GM21423 (cell line): ENCODE measurements around the gene COG5.
"Not testable (repeated sequence)": the region's sequence is repeated elsewhere in the genome, so short reads cannot be mapped to it uniquely, and the experiment has no call there.

Experiments
- ATAC-seq: cut with Tn5 transposase; IDR thresholded peaks from one replicate; pipeline ENCODE4 v1.9.1; 2021; ENCODE audit warnings: mild to moderate bottlenecking, moderate library complexity; ENCODE audit not compliant: unreplicated experiment

COG5 gene

DNA sequence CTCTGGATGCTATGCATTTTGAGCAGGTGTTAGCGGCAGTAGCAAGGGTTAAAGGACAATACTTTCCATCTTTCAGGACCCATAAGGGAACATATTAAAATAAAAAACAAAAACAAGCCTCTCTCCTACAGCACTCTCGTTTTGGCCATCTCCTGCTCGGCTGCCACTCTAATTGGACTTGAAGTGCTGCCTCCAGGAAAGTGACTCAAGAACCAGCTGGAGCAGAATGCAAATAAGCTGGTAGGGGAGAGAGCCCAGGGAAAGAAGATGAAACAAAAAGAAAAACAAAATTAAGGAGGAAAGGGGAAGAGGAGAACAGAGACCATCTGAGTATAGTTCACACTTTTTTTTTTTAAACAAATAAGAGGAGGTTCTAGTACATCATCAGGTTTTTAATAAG, 329.3 kb downstream of the COG5 start:
- ATAC-seq = no peak

DNA sequence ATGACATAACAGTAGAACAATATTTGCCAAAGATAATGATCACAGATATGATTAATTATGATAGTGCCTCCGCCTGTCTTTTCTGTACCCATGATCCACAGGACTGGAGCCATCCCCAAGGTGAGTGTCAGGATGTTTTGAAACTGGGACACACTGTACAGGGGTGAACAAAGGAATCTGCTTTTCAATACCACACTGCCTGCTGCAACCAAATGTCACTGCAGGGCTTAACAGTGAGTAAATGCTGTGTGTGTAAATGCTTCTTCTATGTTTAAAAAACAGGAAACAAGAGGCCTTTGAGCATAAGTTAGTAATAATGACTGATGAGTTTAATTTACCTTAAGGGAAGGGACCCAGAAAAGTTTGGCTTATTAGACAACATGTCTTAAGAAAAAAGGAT, 329.7 kb downstream of the COG5 start:
- no peak for ATAC-seq

DNA sequence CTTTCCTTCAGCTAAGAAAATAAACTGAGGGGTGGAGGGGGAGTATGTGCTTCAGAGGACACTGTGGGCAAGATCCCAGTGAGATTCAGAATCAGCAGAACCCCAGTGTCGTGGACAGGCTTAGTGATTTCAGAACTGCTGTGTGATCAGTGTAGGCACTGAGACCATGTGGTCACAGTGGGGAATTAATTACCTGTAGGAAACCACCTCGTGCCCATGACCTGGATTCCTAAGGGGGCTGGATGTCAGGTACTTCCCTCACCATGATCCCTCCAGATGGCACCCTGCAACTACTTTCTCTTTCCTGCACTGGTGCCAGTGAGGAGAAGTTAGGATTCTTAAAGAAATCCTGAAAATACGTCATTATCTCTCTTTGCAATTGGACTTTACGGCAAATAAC, 330.5 kb downstream of the COG5 start:
- no peak for ATAC-seq

DNA sequence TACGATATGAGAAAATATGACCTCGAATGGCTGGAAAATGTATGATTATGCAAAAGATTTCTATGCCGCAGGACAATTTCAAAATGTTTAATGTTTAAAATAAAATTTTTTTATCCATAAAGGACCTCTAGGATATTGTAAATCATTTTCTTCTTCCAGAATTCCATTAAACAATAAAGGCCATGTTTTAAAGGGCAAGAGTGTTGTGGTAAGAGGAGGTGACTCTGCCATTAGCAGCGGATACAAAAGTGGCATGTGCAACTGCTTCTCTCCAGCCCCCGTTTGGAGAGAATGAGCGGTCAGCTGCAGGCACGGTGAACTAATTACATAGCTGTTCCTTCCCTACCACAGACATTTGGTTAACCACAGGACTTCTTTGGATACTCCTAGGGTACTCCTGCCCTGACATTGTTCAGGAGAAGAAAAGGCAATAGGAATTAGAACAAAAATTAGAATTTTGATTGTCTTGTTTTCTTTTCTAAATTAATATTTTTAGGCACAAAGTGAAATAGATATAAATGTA, 331.1 kb downstream of the COG5 start:
- no peak for ATAC-seq

DNA sequence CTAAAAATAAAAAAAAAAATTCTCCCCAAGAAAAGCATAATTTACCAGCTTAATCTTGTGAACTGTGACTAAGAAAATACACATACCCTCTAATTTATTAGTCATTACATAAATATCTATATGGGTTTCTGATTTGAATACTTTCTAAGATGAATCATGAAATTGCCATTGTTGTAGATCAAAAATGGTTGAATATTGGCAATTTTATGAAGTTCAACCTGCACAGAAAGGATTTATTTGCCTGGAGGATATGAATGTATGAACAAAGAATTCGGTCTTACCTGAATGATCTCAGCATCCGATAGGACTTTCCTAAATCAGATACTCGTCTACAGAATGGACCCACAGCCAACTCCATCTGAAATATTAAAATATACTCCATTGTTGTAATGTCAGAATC, 333.4 kb downstream of the COG5 start:
- no peak for ATAC-seq

DNA sequence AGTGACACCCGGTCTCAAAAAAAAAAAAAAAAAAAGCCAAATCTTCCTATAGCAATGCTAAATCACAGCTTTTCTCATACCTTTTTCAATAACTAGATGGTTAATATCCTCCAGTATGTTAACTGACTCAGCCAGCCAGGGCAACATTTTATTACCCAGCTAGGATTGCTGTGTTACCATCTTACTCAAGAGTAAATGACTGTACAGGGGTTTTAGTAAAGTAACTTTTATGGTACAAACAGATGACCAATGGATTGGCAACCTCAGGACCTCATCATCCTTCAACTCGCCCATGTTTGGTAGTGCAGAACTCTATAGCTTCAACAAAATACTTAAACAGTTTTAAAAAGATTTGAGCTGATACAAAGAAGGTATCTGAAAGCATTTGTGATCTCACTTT, 335.4 kb downstream of the COG5 start:
- no peak for ATAC-seq

DNA sequence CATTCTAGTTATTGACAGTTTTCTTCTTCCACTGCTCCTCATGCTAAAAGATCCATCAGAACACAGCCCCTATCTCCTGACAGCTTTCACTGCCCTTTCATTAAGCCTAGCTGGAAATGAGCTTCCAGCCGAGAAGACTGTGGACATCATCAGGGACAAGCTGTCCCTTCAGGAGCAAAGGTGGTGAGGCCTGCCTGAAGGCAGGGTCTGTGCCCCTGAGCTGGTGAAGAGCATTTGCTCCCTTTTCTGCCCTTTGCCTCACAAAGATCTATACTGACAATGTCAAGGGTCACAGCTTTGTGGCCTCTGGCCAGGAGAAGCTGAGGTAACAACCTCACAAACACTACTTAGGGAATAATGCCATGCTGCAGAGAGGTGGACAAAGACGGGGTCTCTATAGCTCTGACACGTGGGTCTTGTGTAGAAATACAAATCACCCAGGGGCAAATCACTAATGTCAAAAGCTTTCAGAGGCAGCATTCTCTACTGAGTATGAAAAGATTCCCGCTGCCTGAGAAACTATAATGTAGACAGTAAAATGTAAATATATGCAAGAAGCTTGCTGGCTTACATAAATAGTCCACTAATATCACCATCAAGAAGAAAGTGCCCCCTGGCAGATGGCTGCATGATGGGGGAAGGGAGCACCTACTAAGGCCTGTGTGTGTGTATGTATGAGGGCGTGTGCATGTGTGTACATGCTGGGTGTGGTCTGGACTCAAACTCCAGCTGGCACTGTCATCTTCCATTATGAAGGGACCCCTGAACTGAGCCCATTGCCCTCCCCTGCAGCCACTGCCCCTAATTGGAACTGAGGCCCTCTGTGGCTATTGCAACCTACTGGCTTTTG, 339.1 kb downstream of the COG5 start:
- ATAC-seq = no peak

DNA sequence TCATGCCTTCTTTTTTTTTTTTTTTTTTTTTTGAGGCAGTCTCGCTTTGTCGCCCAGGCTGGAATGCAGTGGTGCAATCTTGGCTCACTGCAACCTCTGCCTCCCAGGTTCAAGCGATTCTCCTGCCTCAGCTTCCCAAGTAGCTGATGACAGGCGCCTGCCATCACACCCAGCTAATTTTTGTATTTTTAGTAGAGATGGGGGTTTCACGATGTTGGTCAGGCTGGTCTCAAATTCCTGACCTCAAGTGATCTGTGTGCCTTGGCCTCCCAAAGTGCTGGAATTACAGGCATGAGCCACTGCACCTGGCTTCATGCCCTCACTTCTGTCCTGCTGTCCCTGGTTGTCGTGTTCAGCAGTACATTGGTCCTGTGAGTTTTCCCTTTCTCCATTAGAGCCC, 342.9 kb downstream of the COG5 start:
- ATAC-seq = not testable (repeated sequence)

DNA sequence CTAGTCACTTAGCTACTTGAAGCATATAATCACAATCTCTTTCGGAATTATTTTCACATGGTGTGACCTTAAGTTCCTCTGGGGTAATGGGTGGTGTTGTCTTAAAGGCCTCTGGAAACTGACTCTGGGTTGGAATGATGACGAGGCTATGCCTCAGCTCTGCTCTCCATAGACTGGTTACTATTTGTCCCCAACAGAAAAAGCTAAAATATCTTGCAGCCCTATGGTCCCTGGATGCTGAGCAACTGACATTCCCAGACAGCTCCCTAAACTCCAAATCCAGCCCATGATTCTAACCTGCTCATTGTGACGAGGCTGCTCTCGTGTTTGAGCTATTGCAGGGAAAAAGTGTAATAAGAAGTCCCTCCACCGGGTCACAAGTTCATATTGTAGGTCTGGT, 343.4 kb downstream of the COG5 start:
- ATAC-seq = no peak

DNA sequence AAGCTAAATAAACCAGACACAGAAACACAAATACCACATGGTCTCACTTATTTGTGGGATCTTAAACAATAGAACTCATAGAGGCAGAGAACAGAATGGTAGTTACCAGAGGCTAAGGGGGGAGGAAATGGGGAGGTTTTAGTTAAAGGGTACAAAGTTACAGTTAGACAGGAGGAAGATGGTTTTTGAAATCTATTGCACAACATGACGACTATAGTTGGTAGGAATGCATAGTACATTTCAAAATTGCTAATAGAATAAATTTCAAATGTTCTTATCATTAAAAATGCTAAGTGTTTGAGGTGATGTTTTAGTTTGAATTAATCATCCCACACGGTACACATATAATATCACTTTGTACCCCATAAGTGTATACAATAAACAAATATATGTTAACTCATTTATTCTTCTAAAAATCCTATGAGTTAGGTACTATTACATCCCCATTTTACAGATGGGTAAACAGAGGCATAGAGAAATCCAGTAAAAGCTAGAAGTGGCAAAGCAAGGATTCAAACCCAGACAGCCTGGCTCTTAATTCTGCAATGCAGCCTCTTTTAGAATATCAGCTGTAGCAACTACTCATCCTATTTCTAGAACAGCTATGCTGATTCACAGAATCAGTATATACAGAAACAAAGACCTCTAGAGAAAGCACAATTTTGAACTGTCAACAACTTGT, 344.0 kb downstream of the COG5 start:
- no peak for ATAC-seq

DNA sequence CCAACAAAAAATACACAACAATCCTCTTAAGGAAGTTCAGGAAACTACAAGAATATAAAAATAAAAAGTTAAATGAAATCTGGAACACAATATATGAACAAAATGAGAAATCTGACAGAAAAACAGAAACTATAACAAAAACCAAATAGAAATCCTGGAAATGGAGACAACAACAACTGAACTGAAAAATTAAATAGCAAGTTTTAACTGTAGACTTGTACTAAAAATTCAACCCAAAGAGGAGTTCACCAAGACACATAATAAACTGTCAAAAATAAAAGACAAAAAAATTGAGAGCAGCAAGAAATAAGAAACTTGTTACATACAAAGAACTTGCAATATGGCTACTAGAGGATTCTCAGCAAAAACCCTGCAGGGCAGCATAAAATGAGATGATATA, 349.8 kb downstream of the COG5 start:
- no peak for ATAC-seq

DNA sequence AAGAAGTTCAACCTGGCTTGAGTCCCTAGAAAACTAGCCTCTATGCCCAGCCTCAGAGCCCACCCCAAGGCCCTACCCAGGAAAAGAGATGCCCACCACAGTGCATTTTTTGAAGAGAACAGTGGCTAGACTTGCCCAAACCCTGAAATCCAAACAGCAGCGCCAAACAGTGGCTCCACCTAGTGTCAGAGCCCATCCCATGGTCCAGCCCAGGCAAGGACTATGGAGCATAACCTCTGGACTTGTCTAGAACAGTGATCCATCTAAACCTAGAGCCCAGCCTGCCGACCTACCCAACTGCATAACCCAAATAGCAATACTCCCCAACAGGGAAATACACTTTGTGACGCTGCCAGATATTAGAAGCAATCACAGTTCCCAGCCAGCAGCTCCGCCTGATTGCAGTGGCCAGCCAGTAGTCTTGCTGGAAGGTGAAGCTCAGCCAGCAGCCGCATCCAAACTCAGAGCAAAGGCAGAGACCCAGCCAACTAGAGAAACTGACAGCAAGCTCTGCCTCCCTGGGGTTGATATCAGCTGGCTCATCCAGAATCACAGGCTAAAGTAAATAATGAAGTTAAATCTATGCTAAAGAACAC, 350.4 kb downstream of the COG5 start:
- no peak for ATAC-seq

DNA sequence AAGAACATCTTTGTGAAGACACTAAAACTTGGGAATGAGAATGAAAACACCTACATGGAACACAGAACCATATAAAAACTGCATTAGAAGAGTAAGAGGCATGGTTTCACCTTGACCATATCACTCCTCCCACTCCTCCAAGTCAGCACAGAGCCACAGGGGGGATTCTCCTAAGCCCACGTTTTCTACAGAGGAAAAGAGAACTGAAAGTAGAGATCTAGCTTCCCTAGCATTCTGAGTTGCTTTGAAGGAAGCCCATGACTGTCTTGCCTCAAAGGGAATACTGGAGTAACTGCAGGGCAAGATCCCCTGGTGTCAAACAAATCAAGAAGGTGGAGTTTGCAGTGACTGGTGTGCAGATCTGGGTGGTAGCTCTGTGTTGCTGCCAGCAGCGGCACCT, 351.0 kb downstream of the COG5 start:
- no peak for ATAC-seq

DNA sequence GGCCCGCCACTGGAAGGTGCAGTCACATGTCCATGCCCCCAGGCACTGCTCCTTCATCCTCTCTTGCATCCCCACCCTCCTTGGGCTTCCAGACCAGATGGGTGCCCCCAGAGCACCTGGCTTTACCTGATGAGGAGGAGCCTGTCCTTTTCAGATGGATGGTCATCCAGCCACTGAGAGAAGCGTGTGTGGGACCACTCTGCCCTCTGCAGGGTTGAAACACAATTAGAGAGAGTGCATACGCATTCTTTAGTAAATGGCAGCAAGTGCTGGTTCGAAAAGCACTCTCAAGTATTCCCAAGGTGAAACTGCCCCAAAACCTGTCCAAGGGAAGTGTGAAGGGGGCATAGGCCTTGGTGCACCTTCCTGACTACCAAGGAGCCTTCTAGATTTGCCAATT, 353.3 kb downstream of the COG5 start:
- ATAC-seq = no peak

DNA sequence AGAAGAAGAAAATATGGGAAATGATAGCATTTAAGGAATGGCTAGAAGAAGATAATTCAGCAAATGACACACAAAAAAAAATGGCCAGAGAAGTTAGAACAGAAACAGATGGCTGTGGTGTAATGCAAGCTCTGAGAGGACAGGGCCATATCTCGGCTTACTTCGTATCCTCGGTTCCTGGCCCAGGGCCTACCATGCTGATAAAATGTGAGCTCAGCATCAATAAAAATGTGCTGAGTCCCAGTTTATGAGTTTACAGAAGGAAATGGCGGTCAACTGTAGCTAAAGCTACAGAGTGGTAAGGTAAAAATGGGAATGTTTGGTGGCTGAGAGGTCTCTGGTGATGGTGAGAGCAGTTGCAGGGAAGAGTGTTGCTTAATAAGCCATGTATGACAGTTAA, 354.2 kb downstream of the COG5 start:
- no peak for ATAC-seq

DNA sequence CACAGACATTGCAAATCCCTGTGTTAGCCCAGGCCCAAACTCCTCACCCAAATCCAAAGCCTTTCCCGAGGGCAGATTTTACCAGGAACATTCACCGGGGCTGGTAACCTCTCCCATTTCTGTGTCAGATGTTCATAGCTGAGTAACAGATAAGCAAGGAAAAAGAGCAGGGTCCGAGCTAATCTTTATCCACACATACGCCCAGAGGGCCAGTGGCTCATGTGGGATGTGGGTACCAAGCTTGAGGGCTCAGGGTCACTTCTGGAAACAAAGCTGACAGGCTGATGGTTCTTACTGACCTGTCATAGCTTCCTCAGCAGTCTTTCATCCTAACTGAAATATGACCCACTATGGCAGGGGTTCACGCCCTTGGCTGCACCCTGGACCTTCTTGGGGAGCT, 355.2 kb downstream of the COG5 start:
- ATAC-seq = no peak

DNA sequence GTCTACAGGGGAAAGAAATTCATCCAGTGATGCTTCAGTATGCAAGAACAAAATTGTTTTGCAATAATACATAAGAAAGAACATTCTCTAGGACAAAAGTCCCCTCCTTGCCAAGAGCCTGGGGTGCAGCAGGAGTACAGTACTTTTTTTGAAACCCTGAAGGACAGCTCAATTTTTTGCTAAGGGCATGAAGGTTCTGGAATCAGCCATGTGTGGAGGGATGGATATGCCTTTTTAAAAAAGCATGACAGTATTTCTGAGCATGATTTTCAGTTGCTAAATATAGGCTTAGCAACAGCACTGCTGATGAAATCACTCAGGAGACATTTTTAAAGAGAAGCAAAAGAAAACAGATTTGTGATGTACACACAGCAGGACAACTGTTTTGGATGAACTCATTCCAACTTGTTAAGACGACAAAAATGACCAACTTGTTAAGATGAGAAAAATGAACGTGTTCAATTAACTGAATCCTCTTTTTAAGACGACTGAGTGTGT, 355.6 kb downstream of the COG5 start:
- no peak for ATAC-seq

DNA sequence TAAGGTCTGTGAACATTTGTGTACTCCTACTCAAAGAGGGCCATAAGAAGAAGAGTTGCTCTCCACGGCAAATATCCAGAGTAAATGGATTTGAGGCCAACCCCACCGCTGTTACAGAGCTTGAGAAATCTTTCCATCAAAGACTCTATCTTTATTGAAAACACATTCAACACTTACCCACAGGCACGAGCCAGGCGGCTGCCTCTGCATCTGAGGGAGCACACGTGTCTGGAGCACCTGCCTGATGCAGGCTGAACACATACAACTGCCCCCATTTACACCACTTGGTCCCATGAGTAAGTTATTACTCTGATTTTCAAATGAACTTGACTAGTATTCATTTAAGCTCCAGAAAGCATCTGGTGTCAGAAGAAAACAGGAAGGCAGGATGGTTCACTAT, 356.3 kb downstream of the COG5 start:
- no peak for ATAC-seq

DNA sequence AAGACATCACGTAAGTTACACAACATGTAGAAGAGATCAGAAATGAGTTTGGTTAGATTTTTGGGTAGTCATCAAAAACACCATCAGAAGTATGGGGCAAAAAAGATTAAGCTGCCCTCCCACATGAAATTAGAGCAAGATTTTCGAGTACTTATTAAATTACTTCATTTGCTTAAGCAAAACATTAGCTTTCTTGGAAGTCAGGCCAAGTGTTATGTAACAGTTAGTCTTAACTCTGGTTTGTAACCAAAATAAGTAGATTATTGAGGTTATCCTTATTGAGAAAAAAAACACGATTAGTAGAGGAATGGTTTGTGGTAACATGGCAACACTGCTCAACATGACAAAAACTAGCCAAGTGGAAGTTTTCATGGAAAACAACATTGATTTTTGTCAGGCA, 357.0 kb downstream of the COG5 start:
- ATAC-seq = no peak

DNA sequence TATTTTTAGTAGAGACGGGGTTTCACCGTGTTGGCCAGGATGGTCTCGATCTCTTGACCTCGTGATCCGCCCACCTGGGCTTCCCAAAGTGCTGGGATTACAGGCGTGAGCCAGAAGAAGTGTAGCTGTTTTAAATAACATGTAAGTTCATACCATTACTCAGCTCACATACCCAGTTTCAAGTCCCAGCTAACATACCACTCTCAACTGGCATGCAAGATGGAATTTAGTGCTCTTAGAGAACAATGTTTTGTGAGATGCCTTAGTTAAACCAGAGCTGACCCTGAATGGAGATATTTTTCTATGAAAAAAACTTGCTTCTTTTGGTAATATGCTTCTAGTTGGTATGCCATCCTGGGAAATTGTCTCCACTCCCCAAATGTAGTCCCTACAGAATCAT, 357.6 kb downstream of the COG5 start:
- no peak for ATAC-seq

DNA sequence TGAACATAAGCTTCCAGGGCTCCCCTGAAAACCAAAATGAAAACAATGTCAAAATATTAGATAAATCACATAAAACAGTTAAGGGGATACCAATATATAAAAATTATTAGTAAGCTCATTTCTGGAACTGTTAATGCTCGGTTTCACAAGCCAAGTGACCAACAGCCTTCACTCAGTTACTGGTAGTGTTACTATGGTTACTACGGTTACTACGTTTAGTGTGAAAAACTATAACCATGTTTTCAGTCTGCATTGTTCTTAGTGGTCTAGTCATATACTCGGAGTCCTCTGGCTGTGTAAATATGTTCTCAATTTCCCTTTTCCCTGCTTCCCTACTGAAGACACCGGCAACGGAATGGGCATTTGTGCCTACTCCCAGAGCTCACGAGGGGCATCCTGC, 360.1 kb downstream of the COG5 start:
- ATAC-seq = no peak
